Measurements from ENCODE around the gene CCDC186. TPM values are rescaled to one million over a fixed set of nuclear protein-coding genes. Genes with fewer than 3 reads are reported as not detected.

CCDC186 gene
- total and polyA plus RNA-seq, 9 donors: 7.4 to 14.2 (median 11.3) TPM

GRCh38 chr10:114078346-114078745 is 95.7 kb downstream of the CCDC186 start:
- no peaks in the 10 kb centered on the region for H3K36me3 ChIP-seq (ENCODE audit: control insufficient read depth, insufficient read depth, low read length)
- 43% methylated on average over 1 of the region's 6 CpGs for WGBS (ENCODE audit: insufficient coverage)
- H3K4me1 ChIP-seq (ENCODE audit: control insufficient read depth, insufficient read depth, low read length): no peaks in the 10 kb centered on the region
- H3K27me3 ChIP-seq (ENCODE audit: control insufficient read depth, insufficient read depth, low read length): no peaks in the 10 kb centered on the region
- no peak overlapping the region for H3K4me3 ChIP-seq (ENCODE audit: low read length)
- no peak for DNase-seq
- no peak overlapping the region for H3K27ac ChIP-seq (ENCODE audit: low read length)
- no peaks in the 10 kb centered on the region for H3K9me3 ChIP-seq (replicated peaks; ENCODE audit: control insufficient read depth, low read depth, low read length)

GRCh38 chr10:114077815-114078219 is 96.2 kb downstream of the CCDC186 start:
- WGBS (ENCODE audit: insufficient coverage): 71% methylated on average over 6 of the region's 9 CpGs
- DNase-seq: no peak
- H3K27ac ChIP-seq (ENCODE audit: low read length): no peak overlapping the region
- no peaks in the 10 kb centered on the region for H3K9me3 ChIP-seq (replicated peaks; ENCODE audit: control insufficient read depth, low read depth, low read length)
- H3K27me3 ChIP-seq (ENCODE audit: control insufficient read depth, insufficient read depth, low read length): no peaks in the 10 kb centered on the region
- H3K36me3 ChIP-seq (ENCODE audit: control insufficient read depth, insufficient read depth, low read length): no peaks in the 10 kb centered on the region
- no peaks in the 10 kb centered on the region for H3K4me1 ChIP-seq (ENCODE audit: control insufficient read depth, insufficient read depth, low read length)
- no peak overlapping the region for H3K4me3 ChIP-seq (ENCODE audit: low read length)

DNA sequence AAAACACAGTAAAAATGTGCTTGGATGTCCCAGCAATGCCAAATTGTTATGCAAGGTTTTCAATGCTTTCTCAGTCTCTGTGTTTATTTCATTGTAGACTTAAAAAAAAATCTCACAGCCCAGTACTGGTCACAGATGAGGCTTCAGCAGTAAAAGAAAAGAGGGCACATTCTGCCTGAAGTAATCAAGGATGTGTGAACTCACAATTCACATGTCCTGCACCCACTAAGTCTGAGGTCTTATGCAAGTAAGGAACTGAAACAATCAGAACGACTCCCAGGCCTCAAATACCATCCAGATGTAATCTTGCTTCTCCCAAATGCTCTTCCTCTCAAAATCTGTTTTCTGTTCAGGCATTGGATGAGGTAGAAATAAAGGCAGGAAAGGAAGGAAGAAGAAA is 96.7 kb downstream of the CCDC186 start:
- Histone ChIP-seq H3K36me3 (ENCODE audit: control insufficient read depth, insufficient read depth, low read length) (no peaks in the 10 kb centered on the region), H3K27ac (ENCODE audit: low read length) (no peak overlapping the region), H3K9me3 (replicated peaks; ENCODE audit: control insufficient read depth, low read depth, low read length) (no peaks in the 10 kb centered on the region), H3K4me3 (ENCODE audit: low read length) (no peak overlapping the region), H3K27me3 (ENCODE audit: control insufficient read depth, insufficient read depth, low read length) (no peaks in the 10 kb centered on the region), H3K4me1 (ENCODE audit: control insufficient read depth, insufficient read depth, low read length) (no peaks in the 10 kb centered on the region)
- WGBS (ENCODE audit: insufficient coverage): no CpG with 5 or more reads among the region's 1 CpG
- peak; percentile 20 for DNase-seq

DNA sequence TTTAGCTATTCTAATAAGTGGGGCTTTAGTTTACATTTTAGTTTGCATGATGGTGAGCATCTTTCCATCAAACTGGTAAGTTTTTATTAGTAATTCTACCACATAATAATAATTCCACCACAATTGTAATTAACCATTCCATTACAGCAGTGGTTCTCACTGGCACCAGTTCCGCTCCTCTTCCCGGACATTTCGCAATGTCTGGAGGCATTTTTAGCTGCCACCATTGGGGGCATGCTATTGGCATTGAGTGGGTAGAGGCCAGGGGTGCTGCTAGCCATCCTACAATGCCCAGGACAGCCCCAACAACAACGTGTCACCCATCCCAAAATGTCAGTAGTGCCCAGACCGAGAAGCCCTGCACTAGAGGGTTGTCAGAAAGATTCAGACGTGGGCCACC is 98.9 kb downstream of the CCDC186 start:
- H3K27ac ChIP-seq (ENCODE audit: low read length): no peak overlapping the region
- H3K27me3 ChIP-seq (ENCODE audit: control insufficient read depth, insufficient read depth, low read length): no peaks in the 10 kb centered on the region
- H3K4me3 ChIP-seq (ENCODE audit: low read length): no peak overlapping the region
- H3K4me1 ChIP-seq (ENCODE audit: control insufficient read depth, insufficient read depth, low read length): no peaks in the 10 kb centered on the region
- no peak for DNase-seq
- H3K9me3 ChIP-seq (replicated peaks; ENCODE audit: control insufficient read depth, low read depth, low read length): no peaks in the 10 kb centered on the region
- no peaks in the 10 kb centered on the region for H3K36me3 ChIP-seq (ENCODE audit: control insufficient read depth, insufficient read depth, low read length)
- no CpG with 5 or more reads among the region's 6 CpGs for WGBS (ENCODE audit: insufficient coverage)

GRCh38 chr10:114073395-114074186 is 100.4 kb downstream of the CCDC186 start:
- DNase-seq: no peak
- no peaks in the 10 kb centered on the region for H3K27me3 ChIP-seq (ENCODE audit: control insufficient read depth, insufficient read depth, low read length)
- H3K27ac ChIP-seq (ENCODE audit: low read length): no peak overlapping the region
- no peaks in the 10 kb centered on the region for H3K4me1 ChIP-seq (ENCODE audit: control insufficient read depth, insufficient read depth, low read length)
- H3K4me3 ChIP-seq (ENCODE audit: low read length): no peak overlapping the region
- no peaks in the 10 kb centered on the region for H3K36me3 ChIP-seq (ENCODE audit: control insufficient read depth, insufficient read depth, low read length)
- 53% methylated on average over 4 of the region's 14 CpGs for WGBS (ENCODE audit: insufficient coverage)
- H3K9me3 ChIP-seq (replicated peaks; ENCODE audit: control insufficient read depth, low read depth, low read length): no peaks in the 10 kb centered on the region

GRCh38 chr10:114071178-114071577 is 102.8 kb downstream of the CCDC186 start:
- WGBS (ENCODE audit: insufficient coverage): 90% methylated on average over 1 of the region's 4 CpGs
- H3K4me3 ChIP-seq (ENCODE audit: low read length): no peak overlapping the region
- DNase-seq: no peak

More at GRCh38 chr10:114071178-114071577, 102.8 kb downstream of the CCDC186 start:
- Histone ChIP-seq H3K27me3 (ENCODE audit: control insufficient read depth, insufficient read depth, low read length) (no peaks in the 10 kb centered on the region), H3K27ac (ENCODE audit: low read length) (no peak overlapping the region), H3K9me3 (replicated peaks; ENCODE audit: control insufficient read depth, low read depth, low read length) (no peaks in the 10 kb centered on the region), H3K4me1 (ENCODE audit: control insufficient read depth, insufficient read depth, low read length) (no peaks in the 10 kb centered on the region), H3K36me3 (ENCODE audit: control insufficient read depth, insufficient read depth, low read length) (no peaks in the 10 kb centered on the region)

Other genes starting within 250 kb of the CCDC186 start
- gene ADRB1, start 130.3 kb downstream of the CCDC186 start, total RNA-seq: 0.09 TPM
- under 1 TPM in 7 of 8 donors, not detected in 1; 0.05 to 0.20 (median 0.07) TPM for gene ADRB1, start 130.3 kb downstream of the CCDC186 start, polyA plus RNA-seq (ENCODE audit: insufficient read depth in 1 of 8, insufficient read length in 8 of 8, low replicate concordance in 1 of 8)
- 0.13 TPM for gene TDRD1, start 5.2 kb upstream of the CCDC186 start, total RNA-seq
- gene TDRD1, start 5.2 kb upstream of the CCDC186 start, polyA plus RNA-seq (ENCODE audit: insufficient read depth in 1 of 8, insufficient read length in 8 of 8, low replicate concordance in 1 of 8): under 1 TPM; 0.04 to 0.29 (median 0.06) TPM
- gene VWA2, start 65.1 kb upstream of the CCDC186 start, total RNA-seq: 0.04 TPM
- gene VWA2, start 65.1 kb upstream of the CCDC186 start, polyA plus RNA-seq (ENCODE audit: insufficient read depth in 1 of 8, insufficient read length in 8 of 8, low replicate concordance in 1 of 8): 1 to 10 TPM in 2 of 8 donors, under 1 TPM in 6; 0.11 to 4.1 (median 0.27) TPM
- gene AFAP1L2, start 230.3 kb upstream of the CCDC186 start, total RNA-seq: 20.7 TPM
- 10 to 100 TPM; 33.1 to 53.6 (median 39.5) TPM for gene AFAP1L2, start 230.3 kb upstream of the CCDC186 start, polyA plus RNA-seq (ENCODE audit: insufficient read depth in 1 of 8, insufficient read length in 8 of 8, low replicate concordance in 1 of 8)